GM18517 (cell line): Measurements from ENCODE around the gene TPSG1.
"Not testable (repeated sequence)": the region's sequence is repeated elsewhere in the genome, so short reads cannot be mapped to it uniquely, and the experiment has no call there.

Source experiments
- ATAC-seq: cut with Tn5 transposase; IDR thresholded peaks from one replicate; pipeline ENCODE4 v1.9.1; 2021; ENCODE audit warnings: mild to moderate bottlenecking, moderate library complexity; ENCODE audit not compliant: unreplicated experiment

The TPSG1 gene

GRCh38 chr16:1257561-1258224, 32.6 kb upstream of the TPSG1 start:
- no peak for ATAC-seq

GRCh38 chr16:1256874-1257322, 31.8 kb upstream of the TPSG1 start:
- ATAC-seq: no peak

GRCh38 chr16:1256296-1256873, 31.3 kb upstream of the TPSG1 start:
- not testable (repeated sequence) for ATAC-seq

GRCh38 chr16:1255276-1256122, 30.4 kb upstream of the TPSG1 start, which contains the start of gene TPSD1:
Gene TPSD1 (plus strand): TSS chr16:1256069. CDS start chr16:1256281, 212 bp downstream.
- not testable (repeated sequence) for ATAC-seq

- not testable (repeated sequence) for ATAC-seq
Observed at GRCh38 chr16:1254821-1255220, 29.8 kb upstream of the TPSG1 start.

GRCh38 chr16:1253701-1254364, 28.8 kb upstream of the TPSG1 start:
- not testable (repeated sequence) for ATAC-seq

GRCh38 chr16:1249031-1249755, 24.1 kb upstream of the TPSG1 start:
- not testable (repeated sequence) for ATAC-seq

GRCh38 chr16:1247903-1248537, 23.0 kb upstream of the TPSG1 start:
- ATAC-seq: not testable (repeated sequence)

GRCh38 chr16:1245452-1246020, 20.5 kb upstream of the TPSG1 start:
- ATAC-seq: no peak

GRCh38 chr16:1244881-1245280, 19.8 kb upstream of the TPSG1 start:
- no peak for ATAC-seq

- not testable (repeated sequence) for ATAC-seq
Observed at GRCh38 chr16:1243907-1244850, 19.1 kb upstream of the TPSG1 start.

GRCh38 chr16:1243363-1243762, 18.3 kb upstream of the TPSG1 start:
- not testable (repeated sequence) for ATAC-seq

GRCh38 chr16:1241081-1241480, 16.0 kb upstream of the TPSG1 start:
- not testable (repeated sequence) for ATAC-seq

- not testable (repeated sequence) for ATAC-seq
Observed at GRCh38 chr16:1240436-1240835, 15.4 kb upstream of the TPSG1 start, which contains the start of gene TPSAB1. Gene TPSAB1 (plus strand): TSS chr16:1240705. CDS start chr16:1240939, 234 bp downstream.

- ATAC-seq: not testable (repeated sequence)
Observed at GRCh38 chr16:1239575-1239974, 14.5 kb upstream of the TPSG1 start.

- not testable (repeated sequence) for ATAC-seq
Observed at GRCh38 chr16:1238909-1239308, 13.8 kb upstream of the TPSG1 start.

GRCh38 chr16:1237990-1238389, 12.9 kb upstream of the TPSG1 start:
- ATAC-seq: no peak

GRCh38 chr16:1236659-1237058, 11.6 kb upstream of the TPSG1 start:
- ATAC-seq: not testable (repeated sequence)
